Heart left ventricle (tissue), 16 donors: ENCODE data around the gene TBC1D7. TPM values are rescaled to one million over a fixed set of nuclear protein-coding genes. Genes with fewer than 3 reads are reported as not detected.

Source experiments
- ATAC-seq, 4 donors: fragments of 200-7000 bp; cut with Tn5 transposase; one replicate each; pipeline ENCODE4 v1.9.1; 2020 to 2022; ENCODE audit warnings: moderate library complexity in 4 of 4, mild to moderate bottlenecking in 3 of 4, moderate number of reproducible peaks in 1 of 4
- DNase-seq, 5 donors: peaks; one replicate each; pipeline ENCODE4 v3.0.0-alpha.2; 2020
- H3K27ac ChIP-seq, 12 donors: fragments of 200-600 bp; sonication (generic) in 4 of 12; one replicate each; pipeline versions ENCODE4 v1.5.0 to v1.8.0; 2016 to 2022; ENCODE audit warnings: mild to moderate bottlenecking in 2 of 12
- H3K27me3 ChIP-seq, 9 donors: fragments of 200-600 bp; sonication (generic) in 2 of 9; one replicate each; pipeline versions ENCODE4 v1.5.1 to v1.8.0; 2016 to 2022; ENCODE audit warnings: mild to moderate bottlenecking in 3 of 9
- H3K36me3 ChIP-seq, 9 donors: fragments of 200-600 bp; sonication (generic) in 2 of 9; one replicate each; pipeline versions ENCODE4 v1.5.0 to v1.8.0; 2018 to 2022; ENCODE audit warnings: mild to moderate bottlenecking in 2 of 9
- H3K4me1 ChIP-seq, 12 donors: fragments of 200-600 bp; sonication (generic) in 4 of 12; one replicate each; pipeline versions ENCODE4 v1.5.0 to v1.8.0; 2016 to 2022; ENCODE audit warnings: mild to moderate bottlenecking in 3 of 12
- H3K4me3 ChIP-seq, 12 donors: fragments of 200-600 bp; sonication (generic) in 4 of 12; one replicate each; pipeline versions ENCODE4 v1.5.0 to v1.8.0; 2017 to 2022; ENCODE audit warnings: mild to moderate bottlenecking in 9 of 12, moderate library complexity in 4 of 12
- H3K9me3 ChIP-seq, 12 donors: fragments of 200-600 bp; sonication (generic) in 4 of 12; one replicate each; pipeline versions ENCODE4 v1.5.0 to v1.8.0; 2016 to 2022; ENCODE audit warnings: mild to moderate bottlenecking in 1 of 12
- CTCF ChIP-seq, 12 donors: fragments of 200-600 bp; sonication (generic) in 4 of 12; IDR thresholded peaks; one replicate each; pipeline versions ENCODE4 v1.5.0 to v1.8.0; 2018 to 2022; ENCODE audit warnings: antibody characterized with exemption in 12 of 12, mild to moderate bottlenecking in 5 of 12
- POLR2A ChIP-seq, 2 donors: fragments of 450-650 bp; IDR thresholded peaks; one replicate each; pipeline ENCODE4 v1.6.1; 2017; ENCODE audit warnings: antibody characterized with exemption in 2 of 2, mild to moderate bottlenecking in 2 of 2, moderate library complexity in 2 of 2
- WGBS, 4 donors: extraction: QIAGEN DNeasy Blood & Tissue Kit in 2 of 4; methylation state at CpG; one replicate each; pipeline versions ENCODE4 v1.1.5 to v1.1.7; 2013 to 2018; 5-methylcytosine and 5-hydroxymethylcytosine counted together
- intact Hi-C, 10 donors: fragments of 100-400 bp; cut with DNase I; formaldehyde crosslinking; loops; one replicate each; pipeline versions ENCODE4 v1.11.1 to v1.14.2; 2022
- polyA plus RNA-seq, 2 donors: library from polyadenylated mRNA; stranded (reverse); fragments of 200-250 nt; gene quantifications; one replicate each; pipeline ENCODE4 v1.2.3, GENCODE V29; 2013
- total RNA-seq, 9 donors: library from RNA; depleted of rRNA in 2 of 9; stranded (reverse); fragments of >200 nt in 2 of 9; fragmentation: NEBNext Ultra II Directional in 3 of 9; extraction: Animal tissue kit (Norgen Biotek cat#: 25700) in 3 of 9; gene quantifications; one replicate each; pipeline versions ENCODE4 v1.1.0 to v1.2.4, GENCODE V29; 2016 to 2023
- donor health status: ischemic (EF 13 %, LVEDD 7.1; RV severe dilation, severe dysfunction).
- donor health status: healthy with polysubstance abuse.
- donor health status: DM: no; HTN: yes; CAD: no.
- donor health status: DM: no; HTN: no; CAD: no.
- donor health status: ischemic (EF 25% LVEDD 6.9; RV normal size, moderate dysfunction).
- donor health status: ischemic (EF 25% LVEDD 5.7; RV mildly dilated, moderate dysfunction).
- donor health status: healthy.
- donor health status: DM: yes; HTN: yes; CAD: no.
- donor health status: ischemic (EF 35%, LVEDD 5.7; RV mildly dilated, moderate dysfunction).
- donor health status: nonischemic (EF 11% LVEDD 7.7; RV severe dilation, severe dysfunction).
- donor health status: DM: yes; HTN: yes; CAD: no.
- donor health status: PGD.
- donor health status: ischemic (EF 29% LVEDD 5.4; RV normal size, mild dysfunction).
- donor health status: nonischemic (EF 23%, LVEDD 6.1; RV moderate dilation, normal function).

The TBC1D7 gene
- total and polyA plus RNA-seq, 11 donors, result 17.0 to 31.9 (median 22.9) TPM

- Histone ChIP-seq H3K9me3 (no peaks in the 10 kb centered on the region), H3K27ac (no peak overlapping the region), H3K4me3 (no peak overlapping the region), H3K4me1 (peaks cover 0 to under 1% (median 0%) of the 10 kb centered on the region in 12 donors), H3K36me3 (peaks cover 0 to 60% (median 42%) of the 10 kb centered on the region in 9 donors), H3K27me3 (no peaks in the 10 kb centered on the region)
- TF ChIP-seq CTCF (IDR thresholded peaks at IDR 0.05) (no peak), POLR2A (IDR thresholded peaks at IDR 0.05) (no peak)
- DNase-seq (no peak), ATAC-seq (no peak)
- intact Hi-C loops, result no loop called here
- 62 to 88% (median 76%) methylated on average over 4 of the region's 4 CpGs for WGBS, 4 donors
Observed at GRCh38 chr6:13280254-13280653, 48.1 kb downstream of the TBC1D7 start.

GRCh38 chr6:13278991-13279390 lies 49.3 kb downstream of the TBC1D7 start:
- no peaks in the 10 kb centered on the region for H3K27me3 ChIP-seq
- ATAC-seq (no peak), DNase-seq (no peak)
- peaks cover 0 to 52% (median 35%) of the 10 kb centered on the region in 9 donors for H3K36me3 ChIP-seq
- H3K4me3 ChIP-seq, result no peak overlapping the region
- H3K9me3 ChIP-seq, result no peaks in the 10 kb centered on the region
- peaks cover 0 to 12% (median 0%) of the 10 kb centered on the region in 12 donors for H3K4me1 ChIP-seq
- WGBS, 4 donors, result 42 to 63% (median 50%) methylated on average over 4 of the region's 4 CpGs
- no peak overlapping the region for H3K27ac ChIP-seq
- TF ChIP-seq CTCF (IDR thresholded peaks at IDR 0.05) (no peak), POLR2A (IDR thresholded peaks at IDR 0.05) (no peak)
- intact Hi-C loops, result no loop called here

- Histone ChIP-seq H3K27me3 (no peaks in the 10 kb centered on the region), H3K4me3 (no peak overlapping the region), H3K9me3 (no peaks in the 10 kb centered on the region), H3K4me1 (peaks cover 0 to 18% (median 0%) of the 10 kb centered on the region in 12 donors), H3K36me3 (peaks cover 0 to 45% (median 27%) of the 10 kb centered on the region in 9 donors), H3K27ac (no peak overlapping the region)
- ATAC-seq (peak in 3 of 4 donors; percentile 30 to 45 (median 38)), DNase-seq (no peak)
- TF ChIP-seq CTCF (IDR thresholded peaks at IDR 0.05) (peak in 6 of 12 donors; percentile 9 to 43 (median 22)), POLR2A (IDR thresholded peaks at IDR 0.05) (no peak)
- intact Hi-C loops, result no loop called here
- 62 to 73% (median 65%) methylated on average over 3 of the region's 3 CpGs for WGBS, 4 donors
Observed at GRCh38 chr6:13278164-13278563, 50.2 kb downstream of the TBC1D7 start.

DNA sequence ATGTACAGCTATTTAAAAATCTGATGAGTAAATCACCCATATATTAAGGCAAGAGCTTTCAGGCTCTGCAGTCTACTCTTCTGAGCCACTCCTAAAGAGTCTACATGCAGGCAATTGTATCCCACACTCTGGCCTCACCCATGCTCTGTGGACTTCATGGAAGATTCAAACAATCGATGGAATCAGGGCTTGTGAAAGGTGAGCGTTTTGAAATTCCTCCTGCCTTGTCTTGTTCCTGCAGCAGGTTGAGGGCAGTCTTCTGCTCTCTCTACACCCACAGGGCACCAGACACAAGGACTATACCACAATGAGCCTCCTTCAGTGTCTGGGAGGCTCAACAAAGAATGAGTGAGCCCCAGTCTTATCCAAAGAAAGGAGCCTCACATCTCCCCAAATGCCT lies 51.1 kb downstream of the TBC1D7 start:
- H3K9me3 ChIP-seq, result no peaks in the 10 kb centered on the region
- H3K27ac ChIP-seq, result no peak overlapping the region
- H3K4me1 ChIP-seq, result peaks cover 0 to 27% (median 0%) of the 10 kb centered on the region in 12 donors
- no peak overlapping the region for H3K4me3 ChIP-seq
- 94 to 100% (median 98%) methylated on average over 2 of the region's 2 CpGs for WGBS, 4 donors
- peaks cover 0 to 54% (median 27%) of the 10 kb centered on the region in 9 donors for H3K36me3 ChIP-seq
- no peaks in the 10 kb centered on the region for H3K27me3 ChIP-seq
- DNase-seq (no peak), ATAC-seq (no peak)
- intact Hi-C loops, result no loop called here
- TF ChIP-seq POLR2A (IDR thresholded peaks at IDR 0.05) (no peak), CTCF (IDR thresholded peaks at IDR 0.05) (no peak)
